Upper lobe of left lung (tissue), 6 donors: ENCODE measurements around the gene PLB1. TPM values are rescaled to one million over a fixed set of nuclear protein-coding genes. Genes with fewer than 3 reads are reported as not detected.

Experiments
- ATAC-seq, 2 donors: fragments of 200-7000 bp; cut with Tn5 transposase; one replicate each; pipeline ENCODE4 v1.9.1; 2022; ENCODE audit warnings: mild to moderate bottlenecking in 2 of 2, moderate library complexity in 2 of 2; ENCODE audit not compliant: low FRiP score in 2 of 2
- DNase-seq, 2 donors: peaks; one replicate each; pipeline ENCODE4 v3.0.0-alpha.2; 2019 to 2020
- H3K27ac ChIP-seq, 4 donors: fragments of 200-600 bp; sonication (generic); one replicate each; pipeline ENCODE4 v1.5.1; 2016 to 2019
- H3K27me3 ChIP-seq, 4 donors: fragments of 200-600 bp; sonication (generic); one replicate each; pipeline ENCODE4 v1.5.1; 2017 to 2019
- H3K36me3 ChIP-seq, 4 donors: fragments of 200-600 bp; sonication (generic); one replicate each; pipeline ENCODE4 v1.5.1; 2016 to 2019
- H3K4me1 ChIP-seq, 4 donors: fragments of 200-600 bp; sonication (generic); one replicate each; pipeline ENCODE4 v1.5.1; 2018 to 2019
- H3K4me3 ChIP-seq, 4 donors: fragments of 200-600 bp; sonication (generic); one replicate each; pipeline ENCODE4 v1.5.1; 2017 to 2019; ENCODE audit warnings: mild to moderate bottlenecking in 2 of 4, moderate library complexity in 1 of 4
- H3K9me3 ChIP-seq, 4 donors: fragments of 200-600 bp; sonication (generic); one replicate each; pipeline ENCODE4 v1.5.1; 2018 to 2019
- EP300 ChIP-seq, 4 donors: sonication (generic); formaldehyde crosslinking; IDR thresholded peaks; one replicate each; pipeline ENCODE4 v1.5.1; 2017; ENCODE audit warnings: antibody characterized with exemption in 4 of 4, control low read depth in 2 of 4
- POLR2A ChIP-seq, 4 donors: fragments of 450-650 bp; IDR thresholded peaks; one replicate each; pipeline ENCODE4 v1.5.1; 2016 to 2017; ENCODE audit warnings: antibody characterized with exemption in 4 of 4, mild to moderate bottlenecking in 2 of 4
- POLR2AphosphoS5 ChIP-seq, 2 donors: sonication (generic); formaldehyde crosslinking; IDR thresholded peaks; one replicate each; pipeline ENCODE4 v1.5.1; 2017; ENCODE audit warnings: antibody characterized with exemption in 2 of 2
- WGBS, 2 donors: methylation state at CpG; one replicate each; pipeline ENCODE4 v1.1.5; 2017 to 2018; 5-methylcytosine and 5-hydroxymethylcytosine counted together
- total RNA-seq, 6 donors: library from RNA; depleted of rRNA in 4 of 6; stranded (reverse); fragments of >200 nt in 4 of 6; gene quantifications; one replicate each; pipeline versions ENCODE4 v1.1.0 to v1.2.1, GENCODE V29; 2016 to 2021
- TF ChIP-seq, protein P1 (sequence below), 6 experiments: fragments of 450-650 bp in 4 of 6; fragments of 200-600 bp in 2 of 6; sonication (generic) in 2 of 6; IDR thresholded peaks; one replicate each; pipeline ENCODE4 v1.5.1; 2016 to 2019; ENCODE audit warnings: antibody characterized with exemption in 6 of 6
- donor health status: DM: no; HTN: no; CAD: no; lungs with moderate emphysema.
- donor health status: DM: no; HTN: yes; CAD: no; lungs with severe emphysema.

The PLB1 gene
- total RNA-seq, 6 donors from 2014 or later, result 3.1 to 9.1 (median 5.4) TPM

DNA sequence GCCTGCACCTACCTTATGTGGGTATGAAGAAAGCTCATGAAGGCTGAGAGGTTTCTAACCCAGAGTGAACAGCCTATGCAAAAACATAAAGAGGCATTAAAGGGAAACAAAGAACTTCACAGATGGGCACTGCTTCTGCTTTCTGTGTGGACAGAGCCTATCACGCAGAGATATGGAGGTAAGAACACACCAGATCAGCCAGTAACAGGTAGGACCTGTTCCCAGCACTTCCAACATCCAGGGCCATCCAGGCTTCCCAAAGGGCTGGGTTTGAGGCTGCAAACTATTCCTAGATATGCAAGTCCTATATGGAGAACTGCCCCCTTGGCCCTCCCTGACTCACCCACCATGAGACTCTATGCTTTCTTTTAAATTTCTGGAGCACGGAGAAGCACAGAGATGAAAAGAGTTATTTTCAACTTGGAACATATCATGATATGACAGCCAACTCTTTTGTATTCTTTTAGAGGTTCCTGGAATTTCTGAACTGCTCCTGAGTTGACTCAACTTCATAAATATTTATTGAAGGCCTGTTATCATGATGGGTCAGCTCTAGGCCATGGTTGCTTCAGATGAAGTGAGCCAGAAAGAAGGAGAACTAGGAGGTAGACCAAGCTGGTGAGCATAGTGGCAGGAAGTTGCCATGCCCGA is 178.3 kb downstream of the PLB1 start:
- Histone ChIP-seq H3K36me3 (no peaks in the 10 kb centered on the region), H3K9me3 (no peaks in the 10 kb centered on the region), H3K27ac (no peak overlapping the region), H3K4me3 (no peak overlapping the region), H3K27me3 (no peaks in the 10 kb centered on the region), H3K4me1 (no peaks in the 10 kb centered on the region)
- TF ChIP-seq POLR2AphosphoS5 (IDR thresholded peaks at IDR 0.05), result no peak
- TF ChIP-seq EP300 (IDR thresholded peaks at IDR 0.05), result no peak
- TF ChIP-seq, protein P1, sequence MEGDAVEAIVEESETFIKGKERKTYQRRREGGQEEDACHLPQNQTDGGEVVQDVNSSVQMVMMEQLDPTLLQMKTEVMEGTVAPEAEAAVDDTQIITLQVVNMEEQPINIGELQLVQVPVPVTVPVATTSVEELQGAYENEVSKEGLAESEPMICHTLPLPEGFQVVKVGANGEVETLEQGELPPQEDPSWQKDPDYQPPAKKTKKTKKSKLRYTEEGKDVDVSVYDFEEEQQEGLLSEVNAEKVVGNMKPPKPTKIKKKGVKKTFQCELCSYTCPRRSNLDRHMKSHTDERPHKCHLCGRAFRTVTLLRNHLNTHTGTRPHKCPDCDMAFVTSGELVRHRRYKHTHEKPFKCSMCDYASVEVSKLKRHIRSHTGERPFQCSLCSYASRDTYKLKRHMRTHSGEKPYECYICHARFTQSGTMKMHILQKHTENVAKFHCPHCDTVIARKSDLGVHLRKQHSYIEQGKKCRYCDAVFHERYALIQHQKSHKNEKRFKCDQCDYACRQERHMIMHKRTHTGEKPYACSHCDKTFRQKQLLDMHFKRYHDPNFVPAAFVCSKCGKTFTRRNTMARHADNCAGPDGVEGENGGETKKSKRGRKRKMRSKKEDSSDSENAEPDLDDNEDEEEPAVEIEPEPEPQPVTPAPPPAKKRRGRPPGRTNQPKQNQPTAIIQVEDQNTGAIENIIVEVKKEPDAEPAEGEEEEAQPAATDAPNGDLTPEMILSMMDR (IDR thresholded peaks at IDR 0.05), result no peak
- no peak for TF ChIP-seq POLR2A (IDR thresholded peaks at IDR 0.05)
- WGBS, 2 donors, result 58 to 72% methylated on average over 3 of the region's 3 CpGs
- no peak for ATAC-seq
- DNase-seq, result no peak

DNA sequence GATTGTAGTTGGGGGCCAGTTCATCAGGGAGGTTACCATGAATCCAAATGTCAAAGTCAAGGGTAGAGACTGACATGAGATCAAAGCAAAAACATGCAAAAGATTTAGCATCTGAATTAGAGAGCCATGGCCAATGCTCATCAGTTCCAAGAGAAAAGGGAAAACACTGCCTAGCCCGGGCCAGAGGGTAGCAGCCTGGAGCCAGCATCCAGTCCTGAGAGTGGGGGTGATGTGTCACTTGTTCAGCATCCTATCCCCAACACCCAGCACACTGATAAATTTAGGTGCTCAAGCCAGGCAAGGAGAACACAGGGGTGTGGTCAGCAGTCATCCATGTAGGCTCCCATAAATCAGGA is 178.8 kb downstream of the PLB1 start:
- ATAC-seq (no peak), DNase-seq (no peak)
- no peak overlapping the region for H3K27ac ChIP-seq

DNA sequence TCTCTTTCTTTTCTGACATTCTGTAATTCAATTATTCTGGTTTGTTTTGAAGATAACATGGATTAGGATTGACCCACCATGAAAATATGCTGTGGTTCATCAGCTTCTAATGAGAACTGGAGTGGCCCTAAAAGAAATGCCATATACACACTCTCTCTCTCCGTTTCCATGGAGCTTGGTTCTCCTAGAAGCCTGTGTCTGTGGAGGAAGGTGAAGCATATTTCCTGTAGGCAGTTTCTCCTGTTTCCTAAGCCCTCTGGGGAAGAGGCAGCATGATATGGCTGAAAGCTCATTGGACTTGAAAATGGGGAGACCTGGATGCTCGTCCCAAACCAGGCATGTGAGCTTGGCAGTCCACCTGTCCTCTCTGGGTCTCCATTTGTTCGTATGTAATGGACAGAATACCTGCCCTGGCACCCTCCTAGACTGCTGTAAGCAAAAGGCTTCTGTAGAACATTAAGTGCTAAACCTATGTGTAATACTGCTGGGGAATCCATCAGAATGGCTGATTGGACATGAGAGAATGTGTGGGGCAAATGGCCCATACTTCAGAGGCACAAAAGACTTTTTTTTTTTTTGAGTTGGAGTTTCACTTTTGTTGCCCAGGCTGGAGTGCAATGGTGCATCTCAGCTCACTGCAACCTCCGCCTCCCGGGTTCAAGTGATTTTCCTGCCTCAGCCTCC is 180.4 kb downstream of the PLB1 start:
- Histone ChIP-seq H3K4me1 (peaks cover 6 to 8% (median 7%) of the 10 kb centered on the region in 4 donors), H3K27ac (no peak overlapping the region), H3K27me3 (no peaks in the 10 kb centered on the region), H3K36me3 (no peaks in the 10 kb centered on the region), H3K4me3 (no peak overlapping the region), H3K9me3 (no peaks in the 10 kb centered on the region)
- no peak for ATAC-seq
- DNase-seq, result no peak
- TF ChIP-seq EP300 (IDR thresholded peaks at IDR 0.05) (no peak), POLR2A (IDR thresholded peaks at IDR 0.05) (no peak), POLR2AphosphoS5 (IDR thresholded peaks at IDR 0.05) (no peak)
- TF ChIP-seq, protein P1 (IDR thresholded peaks at IDR 0.05), result no peak
- 87 to 89% methylated on average over 5 of the region's 5 CpGs for WGBS, 2 donors

More for the DNA sequence above, 178.8 kb downstream of the PLB1 start:
- WGBS, 2 donors, result 86 to 93% methylated on average over 1 of the region's 1 CpG
- TF ChIP-seq, protein P1 (IDR thresholded peaks at IDR 0.05), result no peak
- TF ChIP-seq EP300 (IDR thresholded peaks at IDR 0.05) (no peak), POLR2AphosphoS5 (IDR thresholded peaks at IDR 0.05) (no peak), POLR2A (IDR thresholded peaks at IDR 0.05) (no peak)
- H3K27me3 ChIP-seq, result no peaks in the 10 kb centered on the region
- no peaks in the 10 kb centered on the region for H3K4me1 ChIP-seq
- H3K9me3 ChIP-seq, result no peaks in the 10 kb centered on the region
- no peak overlapping the region for H3K4me3 ChIP-seq
- no peaks in the 10 kb centered on the region for H3K36me3 ChIP-seq

DNA sequence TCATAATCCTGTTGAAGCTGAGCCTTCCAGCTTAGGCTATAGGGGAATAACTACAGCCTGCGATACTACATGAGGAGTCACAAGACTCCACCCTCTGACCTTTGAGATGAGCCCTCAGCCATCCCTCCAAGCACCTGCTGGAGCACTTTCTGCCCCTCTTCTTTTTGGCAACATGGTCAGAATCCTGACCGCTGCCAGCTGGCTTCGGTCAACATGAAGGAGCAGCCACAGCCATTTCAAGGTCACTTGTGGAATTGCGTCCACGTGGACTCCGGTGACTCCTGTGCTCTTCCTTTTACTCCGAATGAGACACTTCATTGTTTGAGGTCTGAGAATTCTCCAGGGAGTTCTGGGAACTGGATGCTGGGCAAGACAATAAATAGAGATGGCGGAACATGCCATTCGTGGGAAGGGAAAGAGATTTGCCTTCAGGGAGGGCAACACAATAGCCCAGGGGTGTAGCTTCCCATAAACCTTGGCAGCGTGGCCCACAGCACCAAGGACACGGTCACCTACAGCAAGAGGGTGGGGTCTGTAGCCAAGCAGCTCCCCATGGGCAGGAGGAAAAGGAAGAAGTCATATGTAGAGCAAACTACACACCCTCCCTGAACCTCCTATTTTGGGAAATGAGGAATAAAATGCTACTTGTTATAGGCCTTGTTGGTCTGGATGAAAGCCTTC is 182.5 kb downstream of the PLB1 start:
- no peak for DNase-seq

More for the DNA sequence above, 182.5 kb downstream of the PLB1 start:
- TF ChIP-seq, protein P1 (IDR thresholded peaks at IDR 0.05), result no peak
- TF ChIP-seq POLR2A (IDR thresholded peaks at IDR 0.05) (no peak), POLR2AphosphoS5 (IDR thresholded peaks at IDR 0.05) (no peak), EP300 (IDR thresholded peaks at IDR 0.05) (no peak)
- Histone ChIP-seq H3K9me3 (no peaks in the 10 kb centered on the region), H3K27ac (no peak overlapping the region), H3K36me3 (no peaks in the 10 kb centered on the region), H3K27me3 (no peaks in the 10 kb centered on the region), H3K4me1 (peaks cover 13 to 21% (median 17%) of the 10 kb centered on the region in 4 donors), H3K4me3 (no peak overlapping the region)
- WGBS, 2 donors, result 89 to 94% methylated on average over 10 to 11 of the region's 11 CpGs
- no peak for ATAC-seq
